Measurements from ENCODE around the gene GUCY1A2.
A peak's percentile ranks its signal among the peaks of the same experiment; 100 is the strongest.
"Not testable (repeated sequence)": the region's sequence is repeated elsewhere in the genome, so short reads cannot be mapped to it uniquely, and the experiment has no call there.

GUCY1A2 gene

GRCh38 chr11:107018219-107018901, at the start of gene GUCY1A2:
GUCY1A2 (minus strand) TSS chr11:107018476; CDS start chr11:107018055, 421 bp downstream.
- DNase-seq, result peak; percentile 9

- no peak for DNase-seq
Measured at GRCh38 chr11:107054391-107054790, 36.1 kb upstream of the GUCY1A2 start.

- DNase-seq, result not testable (repeated sequence)
Measured at GRCh38 chr11:107051332-107051731, 33.1 kb upstream of the GUCY1A2 start.

GRCh38 chr11:107050899-107051298, 32.6 kb upstream of the GUCY1A2 start:
- DNase-seq, result not testable (repeated sequence)

DNA sequence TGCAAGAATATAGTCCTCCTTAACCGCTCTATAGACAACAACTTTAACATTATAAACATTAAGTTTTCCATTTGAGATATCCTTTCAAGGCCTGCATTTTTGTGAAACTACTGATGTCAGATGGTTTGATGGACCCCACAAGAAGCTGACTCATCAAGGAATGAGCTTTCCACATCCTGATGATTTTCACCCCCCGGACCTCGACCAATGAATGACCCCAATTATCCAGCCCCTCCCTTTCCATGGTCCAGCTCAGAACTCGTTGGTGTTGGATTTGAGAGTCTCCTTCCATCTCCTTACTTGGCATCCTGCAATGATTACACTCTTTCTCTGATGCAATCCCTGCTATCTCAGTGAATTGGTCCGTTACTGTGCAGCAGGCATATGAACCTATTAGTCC, 31.8 kb upstream of the GUCY1A2 start:
- DNase-seq, result no peak

- DNase-seq, result no peak
Measured at GRCh38 chr11:107044503-107044902, 26.2 kb upstream of the GUCY1A2 start.

GRCh38 chr11:107043242-107044006, 25.1 kb upstream of the GUCY1A2 start:
- no peak for DNase-seq

DNA sequence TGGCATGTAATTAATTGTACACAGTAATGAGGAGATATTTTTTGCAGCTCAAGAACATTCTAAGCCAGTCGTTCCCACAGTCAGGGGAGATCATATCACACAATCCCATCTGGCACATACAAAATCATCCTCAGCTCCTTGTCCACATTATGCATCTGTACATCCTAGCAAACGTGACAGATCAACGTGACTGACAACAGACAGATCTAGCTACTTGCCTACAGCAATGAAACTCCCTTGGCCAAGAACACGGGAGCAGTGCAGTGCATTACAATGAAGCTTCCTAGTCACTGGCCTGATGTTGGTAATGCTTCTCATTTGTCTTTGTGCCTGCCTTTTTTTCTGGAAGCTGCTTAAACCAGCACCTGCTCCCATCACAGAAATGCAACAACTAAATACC, 24.5 kb upstream of the GUCY1A2 start:
- DNase-seq, result no peak

DNA sequence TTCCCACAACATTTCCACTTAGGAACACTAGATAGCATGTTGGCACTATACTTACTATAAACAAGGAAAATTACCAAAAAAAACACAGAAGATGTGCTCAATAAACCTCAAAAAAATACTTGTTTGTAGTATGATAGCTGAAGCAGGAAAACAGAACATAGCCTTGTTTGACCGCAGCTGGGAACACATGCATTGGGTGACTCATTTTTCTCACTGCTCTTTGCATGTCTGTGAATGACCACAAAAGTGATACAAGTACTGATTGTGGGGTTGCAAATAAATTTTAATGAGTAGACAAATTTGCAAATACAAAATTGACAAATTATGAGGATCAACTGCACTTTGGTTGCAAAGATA, 22.8 kb upstream of the GUCY1A2 start:
- DNase-seq, result no peak

DNA sequence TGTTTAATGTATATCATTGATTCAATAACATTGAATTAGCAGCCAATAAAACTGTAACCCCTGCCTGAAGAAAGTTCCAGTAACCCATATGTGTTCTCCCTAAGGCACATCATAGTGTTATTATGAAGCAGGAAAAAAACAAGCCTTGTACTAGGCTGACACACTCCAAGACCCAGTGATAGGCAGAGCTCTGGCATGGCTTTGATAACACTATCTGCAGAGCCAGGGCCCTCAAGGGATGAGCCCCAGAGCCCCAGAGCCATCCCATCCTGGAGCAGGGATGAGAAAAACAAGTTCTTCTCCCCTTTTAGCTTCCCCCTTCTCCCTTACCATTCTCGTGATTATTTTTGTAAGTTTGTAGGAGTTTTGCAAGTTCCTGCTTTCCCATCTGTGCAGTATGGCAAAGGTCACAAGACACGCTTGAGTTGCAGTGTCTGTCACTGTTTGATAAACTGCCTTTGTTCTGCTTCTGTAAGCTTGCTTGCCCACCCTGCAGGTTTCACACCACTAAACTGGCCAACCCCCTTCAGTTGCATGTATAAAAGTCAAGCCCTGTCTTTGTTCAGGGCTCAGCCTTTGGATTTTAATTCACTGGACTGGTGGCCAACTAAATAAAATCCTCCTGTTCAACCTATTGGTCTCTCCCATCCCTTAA, 22.3 kb upstream of the GUCY1A2 start:
- no peak for DNase-seq

GRCh38 chr11:107025673-107026072, 7.4 kb upstream of the GUCY1A2 start:
- DNase-seq, result no peak

DNA sequence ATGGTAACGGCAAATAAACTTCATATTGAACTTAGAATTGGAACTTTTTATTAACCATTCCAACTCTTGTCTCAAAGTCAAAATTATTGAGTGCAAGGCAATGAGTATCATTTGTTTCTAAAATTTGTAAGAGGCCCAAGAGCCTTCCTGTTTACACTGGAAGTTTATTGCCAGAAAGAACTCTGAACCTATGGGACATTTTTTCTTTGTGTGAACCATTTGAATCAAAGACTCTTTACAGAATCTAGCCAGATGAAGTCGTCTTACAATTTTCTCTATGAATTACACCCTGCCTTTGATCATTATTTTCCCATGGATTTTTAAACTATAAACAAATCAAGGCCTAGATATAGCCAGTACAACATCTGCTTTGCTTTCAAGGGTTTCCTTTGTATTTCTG, 2.3 kb upstream of the GUCY1A2 start:
- DNase-seq, result no peak

DNA sequence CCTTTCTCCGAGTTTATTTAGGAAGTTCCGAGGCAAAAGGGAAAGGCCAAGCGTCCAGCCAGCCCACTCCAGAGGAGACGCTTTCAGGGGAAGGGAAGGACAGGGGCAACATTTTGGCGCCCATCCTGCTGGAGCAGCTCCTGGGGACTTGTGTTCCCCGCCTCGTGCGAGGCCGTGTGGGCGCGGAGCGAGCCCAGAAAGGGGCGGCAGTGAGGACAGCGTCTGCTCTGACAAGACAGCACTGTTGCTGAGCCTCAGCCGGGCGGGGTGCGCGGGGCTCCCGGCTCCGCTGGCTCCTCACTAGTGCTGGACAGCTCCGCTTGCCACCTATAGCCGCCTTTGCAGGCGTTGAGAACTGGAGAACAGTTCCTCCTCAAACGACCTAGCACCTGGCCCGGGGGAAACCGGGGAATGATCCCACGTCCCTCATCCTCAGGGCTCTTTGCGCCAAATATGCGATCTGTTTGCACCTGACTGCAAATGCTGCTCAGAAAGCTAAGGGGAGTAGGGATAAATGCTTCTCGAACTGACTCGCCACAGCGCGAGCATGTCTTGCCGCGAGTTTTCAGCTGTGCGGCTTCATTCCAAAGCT, 722 bp upstream of the GUCY1A2 start:
- peak; percentile 10 for DNase-seq

GRCh38 chr11:107017433-107018218, 650 bp downstream of the GUCY1A2 start:
- DNase-seq, result peak; percentile 39

DNA sequence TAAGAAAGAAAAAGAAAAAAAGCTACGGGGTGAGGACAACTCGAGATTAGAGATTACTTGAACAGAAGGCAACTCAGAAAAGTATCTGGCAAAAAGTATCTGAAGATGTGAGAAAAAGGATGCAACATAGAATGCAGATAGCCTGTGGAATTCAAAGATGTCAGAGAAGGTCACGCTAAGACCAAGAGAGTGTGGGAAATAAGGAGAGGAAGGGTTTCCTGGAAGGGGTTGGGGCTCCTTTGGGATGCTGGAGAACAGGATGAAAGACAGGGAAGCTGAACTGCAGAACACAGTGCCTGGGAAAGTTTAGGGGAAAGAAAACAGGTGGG, 1.2 kb downstream of the GUCY1A2 start:
- DNase-seq, result no peak

GRCh38 chr11:107014871-107015270, 3.4 kb downstream of the GUCY1A2 start:
- no peak for DNase-seq

DNA sequence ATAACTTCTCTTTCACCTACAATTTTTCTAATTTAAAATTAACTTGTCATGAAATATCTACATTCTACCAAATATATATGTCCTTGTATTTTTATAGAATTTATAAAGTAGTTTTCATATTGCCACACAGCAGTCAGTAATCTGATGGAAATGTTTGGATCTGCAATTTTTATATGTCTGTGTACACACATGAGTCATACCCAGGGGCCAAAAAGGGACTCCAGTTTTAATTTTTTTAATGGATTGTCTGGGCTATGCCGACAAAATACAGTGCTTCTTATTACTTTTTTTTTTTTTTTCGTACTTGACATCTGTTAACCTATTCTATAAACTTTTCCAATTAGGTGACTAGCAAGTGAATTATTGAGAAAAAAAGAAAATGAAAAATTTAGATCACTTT, 6.3 kb downstream of the GUCY1A2 start:
- no peak for DNase-seq

- DNase-seq, result no peak
Measured at GRCh38 chr11:107009190-107009589, 9.1 kb downstream of the GUCY1A2 start.

DNA sequence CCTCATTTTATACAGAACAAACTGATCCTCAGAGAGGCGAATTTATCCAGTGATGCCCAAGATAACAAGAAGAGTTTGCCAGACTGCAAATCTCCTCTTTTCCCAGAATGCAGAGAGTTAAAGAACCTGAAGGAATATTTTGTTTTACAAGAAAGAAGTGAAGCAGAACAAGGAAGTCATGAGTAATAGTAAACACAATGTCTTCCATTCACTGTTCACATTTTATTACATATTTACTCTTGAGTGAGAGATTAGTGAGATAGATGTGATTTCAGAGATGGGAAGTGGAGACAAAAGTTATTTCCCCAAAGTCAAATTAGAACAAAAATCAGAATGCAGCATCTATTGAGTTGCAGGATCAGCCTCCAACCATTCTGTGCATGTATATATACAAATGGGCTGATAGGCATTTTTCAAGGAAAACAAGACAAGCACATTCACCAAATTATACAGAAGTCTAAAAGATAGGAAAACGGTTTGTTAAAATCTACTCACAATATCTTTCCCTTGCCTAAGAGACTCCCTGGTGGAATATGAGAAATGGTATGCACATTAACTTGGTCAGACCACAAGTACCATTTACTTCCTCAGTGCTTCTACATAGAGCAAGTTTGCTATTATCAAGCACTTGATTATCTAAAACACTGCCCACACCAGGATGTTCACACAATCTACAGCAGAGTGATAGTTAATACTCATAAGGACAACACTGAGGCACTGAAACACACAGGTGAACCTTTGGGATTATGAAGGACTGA, 12.0 kb downstream of the GUCY1A2 start:
- DNase-seq, result no peak

GRCh38 chr11:106999196-106999595, 19.1 kb downstream of the GUCY1A2 start:
- DNase-seq, result no peak

- DNase-seq, result no peak
Measured at GRCh38 chr11:106998916-106999188, 19.4 kb downstream of the GUCY1A2 start.

DNA sequence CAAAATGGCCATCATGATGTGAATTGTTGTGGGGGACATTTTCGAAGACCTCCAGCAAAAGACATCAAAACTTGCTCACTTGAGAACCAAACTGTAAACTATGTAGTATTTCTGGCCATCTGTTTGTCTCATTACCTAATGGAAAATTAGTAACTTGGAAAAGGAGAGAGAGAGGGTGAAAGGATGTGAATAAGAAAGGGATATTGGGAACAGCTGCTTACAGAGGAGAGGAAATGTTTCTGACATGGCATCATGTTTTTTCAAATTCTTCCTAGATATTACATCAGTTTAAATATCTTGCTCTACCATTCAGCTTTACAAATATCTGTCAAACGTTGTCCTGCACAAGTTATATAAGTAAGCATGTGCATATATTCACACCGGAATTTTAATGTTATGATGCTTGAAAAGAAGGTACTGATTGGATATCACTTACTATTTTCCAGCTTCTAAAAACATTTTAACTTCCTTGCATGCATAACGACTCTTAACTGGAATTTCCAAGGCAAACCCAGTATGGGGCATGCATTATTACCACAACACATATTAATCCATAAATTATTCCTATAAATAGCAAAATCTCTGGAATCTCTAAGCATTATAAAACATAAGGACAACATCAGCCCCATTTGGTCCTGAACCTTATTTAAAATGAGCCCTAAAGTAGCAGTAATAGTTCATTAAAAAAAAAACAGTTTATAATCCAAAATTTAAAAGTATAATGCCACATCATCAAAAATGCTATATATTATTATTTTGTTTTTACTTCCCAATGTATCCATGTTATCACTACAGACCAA, 20.0 kb downstream of the GUCY1A2 start:
- no peak for DNase-seq
